SK-N-SH (cell line): ENCODE measurements around the gene PADI4. TPM values are rescaled to one million over a fixed set of nuclear protein-coding genes. Genes with fewer than 3 reads are reported as not detected.

Source experiments
- CTCF ChIA-PET: fragments of 300-600, 350-600 bp; formaldehyde crosslinking; extraction: SDS; loops from one replicate; lab custom pipeline; 2021; lab: Yijun Ruan, JAX
- POLR2A ChIA-PET: fragments of 350-600 bp; sonication (Branson Sonifier 250); formaldehyde crosslinking; extraction: SDS; loops from one replicate; lab custom pipeline; 2020; ENCODE audit warnings: antibody characterized with exemption, inconsistent platforms; lab: Yijun Ruan, JAX
- DNase-seq: peaks from one replicate; pipeline ENCODE4 v3.0.0; 2012
- H2AFZ ChIP-seq: fragments of 200-600 bp; sonication (generic); 2 replicates; pipeline ENCODE4 v1.8.1; 2016; ENCODE audit warnings: antibody characterized with exemption, mild to moderate bottlenecking, low read depth
- H3F3A ChIP-seq: fragments of 200-600 bp; sonication (generic); replicated peaks from 2 replicates; pipeline ENCODE3; 2016; ENCODE audit warnings: antibody characterized with exemption, mild to moderate bottlenecking; ENCODE audit not compliant: insufficient read depth
- H3K27ac ChIP-seq, 2 experiments: fragments of 200-500 bp in 1 of 2; fragments of 200-600 bp in 1 of 2; sonication (Bioruptor generic) in 1 of 2; sonication (generic), shearing (Covaris generic) in 1 of 2; 2 replicates each; pipeline versions ENCODE4 v1.5.1 to v1.6.1; 2014 to 2016; ENCODE audit warnings: low read depth in 2 of 2, inconsistent platforms in 1 of 2, low read length in 1 of 2, mild to moderate bottlenecking in 1 of 2, mixed read lengths in 1 of 2
- H3K27me3 ChIP-seq: fragments of 200-600 bp; sonication (generic), shearing (Covaris generic); 2 replicates; pipeline ENCODE4 v1.6.1; 2016; ENCODE audit warnings: mixed run types; ENCODE audit not compliant: insufficient read depth
- H3K36me3 ChIP-seq, 2 experiments: fragments of 200-500 bp in 1 of 2; fragments of 200-600 bp in 1 of 2; sonication (Bioruptor generic) in 1 of 2; sonication (generic) in 1 of 2; replicated peaks in 1 of 2; 2 replicates each; pipeline versions ENCODE3 to v1.5.1; 2014 to 2016; ENCODE audit warnings: low read length in 1 of 2, mild to moderate bottlenecking in 1 of 2; ENCODE audit not compliant: insufficient read depth in 2 of 2, control insufficient read depth in 1 of 2
- H3K4me1 ChIP-seq, 2 experiments: fragments of 200-500 bp in 1 of 2; fragments of 200-600 bp in 1 of 2; sonication (Bioruptor generic) in 1 of 2; sonication (generic), shearing (Covaris generic) in 1 of 2; 2 replicates each; pipeline versions ENCODE4 v1.5.1 to v1.6.1; 2014 to 2016; ENCODE audit warnings: low read depth in 1 of 2, low read length in 1 of 2, mixed run types in 1 of 2; ENCODE audit not compliant: insufficient read depth in 2 of 2, control insufficient read depth in 1 of 2
- H3K4me2 ChIP-seq: fragments of 200-600 bp; sonication (generic), shearing (Covaris generic); 2 replicates; pipeline ENCODE4 v1.6.1; 2017; ENCODE audit warnings: mixed run types
- H3K4me3 ChIP-seq, 2 experiments: fragments of 200-500 bp in 1 of 2; fragments of 200-600 bp in 1 of 2; sonication (Bioruptor generic) in 1 of 2; sonication (generic), shearing (Covaris generic) in 1 of 2; 2 replicates each; pipeline versions ENCODE4 v1.5.1 to v1.8.1; 2014 to 2016; ENCODE audit warnings: low read depth in 2 of 2, inconsistent platforms in 1 of 2, low read length in 1 of 2, mild to moderate bottlenecking in 1 of 2, mixed read lengths in 1 of 2, moderate library complexity in 1 of 2
- H3K79me2 ChIP-seq: fragments of 200-600 bp; sonication (generic); 2 replicates; pipeline ENCODE4 v1.8.1; 2017; ENCODE audit warnings: mild to moderate bottlenecking; ENCODE audit not compliant: insufficient read depth
- H3K9ac ChIP-seq: fragments of 200-600 bp; sonication (generic); 2 replicates; pipeline ENCODE4 v1.6.1; 2017; ENCODE audit warnings: mixed run types
- H3K9me2 ChIP-seq: fragments of 200-600 bp; sonication (generic); 2 replicates; pipeline ENCODE4 v1.6.1; 2017; ENCODE audit warnings: mixed run types
- H3K9me3 ChIP-seq: fragments of 200-600 bp; sonication (generic); 2 replicates; pipeline ENCODE4 v1.6.1; 2017; ENCODE audit warnings: mixed run types, mild to moderate bottlenecking, moderate library complexity
- H4K20me1 ChIP-seq: fragments of 200-600 bp; sonication (generic); 2 replicates; pipeline ENCODE4 v1.6.1; 2017; ENCODE audit warnings: mild to moderate bottlenecking, mixed run types; ENCODE audit not compliant: insufficient read depth
- CTCF ChIP-seq: fragments of 200-600 bp; sonication (generic); IDR thresholded peaks from 2 replicates; pipeline ENCODE4 v1.6.1; 2017; ENCODE audit warnings: antibody characterized with exemption, mild to moderate bottlenecking, moderate library complexity
- EP300 ChIP-seq, 2 experiments: IDR thresholded peaks; 2 replicates each; pipeline versions ENCODE4 v1.4.0 to v1.6.1; 2012; ENCODE audit warnings: borderline replicate concordance in 1 of 2, low read depth in 1 of 2, low read length in 1 of 2
- FOXM1 ChIP-seq: IDR thresholded peaks from 2 replicates; pipeline ENCODE4 v1.4.0; 2012; ENCODE audit warnings: low read depth, mild to moderate bottlenecking
- GABPA ChIP-seq: IDR thresholded peaks from 2 replicates; pipeline ENCODE4 v1.4.0; 2012; ENCODE audit warnings: low read depth, mild to moderate bottlenecking
- IRF3 ChIP-seq: fragments of 150-350 bp; IDR thresholded peaks from 2 replicates; pipeline ENCODE4 v1.6.1; 2016; ENCODE audit warnings: mild to moderate bottlenecking, low read depth, low read length
- MEF2A ChIP-seq: IDR thresholded peaks from 2 replicates; pipeline ENCODE4 v1.4.0; 2012; ENCODE audit warnings: low read depth, borderline replicate concordance
- MXI1 ChIP-seq: IDR thresholded peaks from 2 replicates; pipeline ENCODE4 v1.6.1; 2012; ENCODE audit warnings: mild to moderate bottlenecking, low read depth, low read length, improper control_type of control experiment
- NFIC ChIP-seq: IDR thresholded peaks from 2 replicates; pipeline ENCODE4 v1.4.0; 2012; ENCODE audit warnings: borderline replicate concordance
- RAD21 ChIP-seq: IDR thresholded peaks from 2 replicates; pipeline ENCODE4 v1.6.1; 2012; ENCODE audit warnings: mild to moderate bottlenecking, low read length
- RCOR1 ChIP-seq: fragments of 150-350 bp; IDR thresholded peaks from 2 replicates; pipeline ENCODE4 v1.6.1; 2017; ENCODE audit warnings: antibody characterized with exemption, low read length
- SIN3A ChIP-seq: IDR thresholded peaks from 2 replicates; pipeline ENCODE4 v1.6.1; 2012; ENCODE audit warnings: low read depth, mild to moderate bottlenecking, low read length, moderate library complexity, borderline replicate concordance
- SMC3 ChIP-seq: IDR thresholded peaks from 2 replicates; pipeline ENCODE4 v1.6.1; 2012; ENCODE audit warnings: low read depth, low read length, improper control_type of control experiment
- TAF1 ChIP-seq: IDR thresholded peaks from 2 replicates; pipeline ENCODE4 v1.6.1; 2012; ENCODE audit warnings: low read depth, mild to moderate bottlenecking, low read length, moderate library complexity, borderline replicate concordance
- WGBS: methylation state at CpG from one replicate; pipeline ENCODE4 v1.1.6; 2017; ENCODE audit warnings: low lambda C conversion rate; 5-methylcytosine and 5-hydroxymethylcytosine counted together
- polyA plus RNA-seq, 3 experiments: library from polyadenylated mRNA; depleted of rRNA; stranded (reverse); fragments of >200 nt; gene quantifications; 2 replicates each; pipeline ENCODE4 v1.2.3, GENCODE V29; 2012

The PADI4 gene
- polyA plus RNA-seq, 1 of the 3 experiments (the other 2 are of a cell fraction), result not detected

- H3K4me3 ChIP-seq, result no peak overlapping the region
- no peak overlapping the region for H3K4me2 ChIP-seq
- H3K36me3 ChIP-seq, result no peaks in the 10 kb centered on the region
- CTCF ChIA-PET, result interaction anchor here (1.2 to 1.3 kb wide), 2 partner anchors 56 to 183 kb away, joined by 3 to 5 read pairs; no protein-coding TSS in a partner anchor
- no peak overlapping the region for H2AFZ ChIP-seq
- no peak overlapping the region for H3K9ac ChIP-seq
- H3F3A ChIP-seq, result no peaks in the 10 kb centered on the region
- no peaks in the 10 kb centered on the region for H3K9me3 ChIP-seq
- POLR2A ChIA-PET, result no interaction called here
- H3K4me1 ChIP-seq, result no peaks in the 10 kb centered on the region
- no peak for DNase-seq
- no peak overlapping the region for H3K27ac ChIP-seq
- no peaks in the 10 kb centered on the region for H3K79me2 ChIP-seq
- no peaks in the 10 kb centered on the region for H4K20me1 ChIP-seq
- WGBS, result 47% methylated on average over 5 of the region's 6 CpGs
- no peaks in the 10 kb centered on the region; the same call in 1 of the 2 replicates for H3K27me3 ChIP-seq
- TF ChIP-seq RCOR1 (no peak), IRF3 (no peak), MEF2A (no peak), SMC3 (no peak), FOXM1 (no peak), EP300 (IDR thresholded peaks at IDR 0.05; ENCODE audit: borderline replicate concordance in 1 of 2, low read depth in 1 of 2, low read length in 1 of 2) (no peak)
- no peaks in the 10 kb centered on the region for H3K9me2 ChIP-seq
Measured at GRCh38 chr1:17308593-17308992, 596 bp downstream of the PADI4 start.

- no peak overlapping the region for H3K4me2 ChIP-seq
- no peak overlapping the region for H3K27ac ChIP-seq
- H3K36me3 ChIP-seq, result no peaks in the 10 kb centered on the region
- CTCF ChIA-PET, result interaction anchor here (0.6 to 1.2 kb wide), 2 partner anchors 184 to 804 kb away, joined by 3 to 5 read pairs; no protein-coding TSS in a partner anchor
- no peaks in the 10 kb centered on the region for H3K79me2 ChIP-seq
- no peak for DNase-seq
- no peak overlapping the region for H3K9ac ChIP-seq
- POLR2A ChIA-PET, result interaction anchor here (0.6 kb wide), 1 partner anchor 254 kb away, joined by 3 read pairs; no protein-coding TSS in a partner anchor
- H4K20me1 ChIP-seq, result no peaks in the 10 kb centered on the region
- no peak overlapping the region for H2AFZ ChIP-seq
- no peaks in the 10 kb centered on the region for H3K4me1 ChIP-seq
- H3K9me2 ChIP-seq, result no peaks in the 10 kb centered on the region
- H3F3A ChIP-seq, result no peaks in the 10 kb centered on the region
- H3K9me3 ChIP-seq, result no peaks in the 10 kb centered on the region
- 54% methylated on average over 7 of the region's 8 CpGs for WGBS
- no peaks in the 10 kb centered on the region; the same call in 1 of the 2 replicates for H3K27me3 ChIP-seq
- H3K4me3 ChIP-seq, result no peak overlapping the region
- TF ChIP-seq RAD21 (no peak), TAF1 (no peak), MEF2A (no peak), GABPA (no peak), SIN3A (no peak), EP300 (IDR thresholded peaks at IDR 0.05; ENCODE audit: borderline replicate concordance in 1 of 2, low read depth in 1 of 2, low read length in 1 of 2) (no peak), CTCF (no peak), NFIC (no peak), MXI1 (no peak)
Measured at GRCh38 chr1:17309426-17310067, 1.6 kb downstream of the PADI4 start.
